CD4-positive, CD25-positive, alpha-beta regulatory T cell (primary cell): ENCODE data around the gene EBF4. TPM values are rescaled to one million over a fixed set of nuclear protein-coding genes. Genes with fewer than 3 reads are reported as not detected.

Experiments used
- ATAC-seq, 2 donors: fragments of 150-1000 bp; cut with Tn5 transposase; one replicate each; pipeline ENCODE4 v1.10.0; 2021; ENCODE audit warnings: low read depth in 2 of 2, moderate number of reproducible peaks in 2 of 2, moderate library complexity in 1 of 2
- DNase-seq, 3 donors: peaks; one replicate each; pipeline versions ENCODE4 v3.0.0 to v3.0.0-alpha.2; 2012 to 2022; ENCODE audit warnings: mixed read lengths in 1 of 3
- H3K27ac ChIP-seq: one replicate; pipeline ENCODE4 v1.7.0; 2013; ENCODE audit warnings: mild to moderate bottlenecking, low read length; ENCODE audit not compliant: insufficient read depth, poor library complexity, severe bottlenecking
- H3K27me3 ChIP-seq: one replicate; pipeline ENCODE4 v1.7.0; 2013; ENCODE audit warnings: low read length; ENCODE audit not compliant: control insufficient read depth, insufficient read depth
- H3K36me3 ChIP-seq: one replicate; pipeline ENCODE4 v1.7.0; 2013; ENCODE audit warnings: mild to moderate bottlenecking, low read length, moderate library complexity; ENCODE audit not compliant: control insufficient read depth, insufficient read depth
- H3K4me1 ChIP-seq: 2 replicates; pipeline ENCODE4 v1.7.0; 2013; ENCODE audit warnings: mild to moderate bottlenecking, low read length; ENCODE audit not compliant: insufficient read depth, control insufficient read depth, poor library complexity, severe bottlenecking
- H3K4me3 ChIP-seq: one replicate; pipeline ENCODE4 v1.7.0; 2013; ENCODE audit warnings: low read depth, mild to moderate bottlenecking, low read length, moderate library complexity
- H3K9me3 ChIP-seq, 2 experiments: 1 replicate in 1 of 2; 2 replicates in 1 of 2; pipeline ENCODE4 v1.7.0; 2013; ENCODE audit warnings: low read length in 2 of 2, mild to moderate bottlenecking in 1 of 2, moderate library complexity in 1 of 2; ENCODE audit not compliant: control insufficient read depth in 2 of 2
- H3K27ac Mint-ChIP-seq, 3 donors: one replicate each; pipeline ENCODE4 v1.8.0; 2020 to 2022; ENCODE audit warnings: mild to moderate bottlenecking in 3 of 3, mixed read lengths in 3 of 3, moderate library complexity in 2 of 3
- H3K27me3 Mint-ChIP-seq: one replicate; pipeline ENCODE4 v1.8.0; 2022; ENCODE audit warnings: mild to moderate bottlenecking, mixed read lengths
- H3K36me3 Mint-ChIP-seq: one replicate; pipeline ENCODE4 v1.8.0; 2020; ENCODE audit warnings: mixed read lengths
- H3K4me1 Mint-ChIP-seq, 4 donors: one replicate each; pipeline ENCODE4 v1.8.0; 2020 to 2022; ENCODE audit warnings: mixed read lengths in 4 of 4, mild to moderate bottlenecking in 1 of 4
- H3K4me3 Mint-ChIP-seq, 4 donors: one replicate each; pipeline ENCODE4 v1.8.0; 2020 to 2022; ENCODE audit warnings: mild to moderate bottlenecking in 4 of 4, mixed read lengths in 4 of 4, moderate library complexity in 3 of 4
- H3K9me3 Mint-ChIP-seq, 7 donors: one replicate each; pipeline ENCODE4 v1.8.0; 2020 to 2022; ENCODE audit warnings: mixed read lengths in 7 of 7, mild to moderate bottlenecking in 3 of 7, moderate library complexity in 2 of 7
- polyA plus RNA-seq, 4 donors: library from polyadenylated mRNA; unstranded; fragments of 300-500 nt; fragmentation: Illumina TruSeq; gene quantifications; one replicate each; pipeline ENCODE4 v1.2.3, GENCODE V29; 2021
- total RNA-seq: library from RNA; stranded (reverse); gene quantifications from one replicate; pipeline ENCODE4 v1.2.3, GENCODE V29; 2022

Gene EBF4
- total and polyA plus RNA-seq, 5 donors from 2014 or later = 0.36 to 1.8 (median 0.76) TPM; not detected in 2

GRCh38 chr20:2809690-2810089 lies 117.1 kb downstream of the EBF4 start:
- no peak for ATAC-seq
- Histone ChIP-seq H3K4me3 (no peak overlapping the region), H3K9me3 (peaks cover 0 to 9% of the 10 kb centered on the region in 2 experiments), H3K27ac (no peak overlapping the region), H3K27me3 (peaks cover 5% of the 10 kb centered on the region), H3K4me1 (no peaks in the 10 kb centered on the region), H3K36me3 (no peaks in the 10 kb centered on the region)
- H3K27ac Mint-ChIP-seq = no peak overlapping the region
- peaks cover 0 to 4% (median 2%) of the 10 kb centered on the region in 4 donors for H3K4me1 Mint-ChIP-seq
- H3K27me3 Mint-ChIP-seq = peaks cover 70% of the 10 kb centered on the region
- no peak overlapping the region for H3K4me3 Mint-ChIP-seq
- H3K9me3 Mint-ChIP-seq = peaks cover 0 to 10% (median 2%) of the 10 kb centered on the region in 7 donors
- no peaks in the 10 kb centered on the region for H3K36me3 Mint-ChIP-seq
- DNase-seq = no peak

Other genes starting within 250 kb of the EBF4 start
- 132 TPM for gene SNRPB, start 222.0 kb upstream of the EBF4 start, total RNA-seq
- gene SNRPB, start 222.0 kb upstream of the EBF4 start, polyA plus RNA-seq = 100 to 1,000 TPM; 276 to 370 (median 300) TPM
- 3.8 TPM for gene ZNF343, start 183.9 kb upstream of the EBF4 start, total RNA-seq
- gene ZNF343, start 183.9 kb upstream of the EBF4 start, polyA plus RNA-seq = 1 to 10 TPM; 2.5 to 4.8 (median 3.3) TPM
- not detected for gene TMC2, start 156.2 kb upstream of the EBF4 start, total RNA-seq
- gene TMC2, start 156.2 kb upstream of the EBF4 start, polyA plus RNA-seq = not detected
- gene NOP56, start 40.1 kb upstream of the EBF4 start, total RNA-seq = 249 TPM
- 100 to 1,000 TPM in 3 of 4 donors, 10 to 100 TPM in 1; 91.8 to 106 (median 103) TPM for gene NOP56, start 40.1 kb upstream of the EBF4 start, polyA plus RNA-seq
- gene IDH3B, start 28.6 kb upstream of the EBF4 start, total RNA-seq = 113 TPM
- gene IDH3B, start 28.6 kb upstream of the EBF4 start, polyA plus RNA-seq = 100 to 1,000 TPM; 106 to 117 (median 110) TPM
- 1.2 TPM for gene CPXM1, start 107.8 kb downstream of the EBF4 start, total RNA-seq
- gene CPXM1, start 107.8 kb downstream of the EBF4 start, polyA plus RNA-seq = under 1 TPM in 1 of 4 donors, not detected in 3; 0.10 TPM
- not detected for gene C20orf141, start 122.2 kb downstream of the EBF4 start, total RNA-seq
- gene C20orf141, start 122.2 kb downstream of the EBF4 start, polyA plus RNA-seq = not detected
- gene TMEM239, start 123.6 kb downstream of the EBF4 start, total RNA-seq = not detected
- not detected for gene TMEM239, start 123.6 kb downstream of the EBF4 start, polyA plus RNA-seq
- gene PCED1A, start 147.9 kb downstream of the EBF4 start, total RNA-seq = 47.2 TPM
- 10 to 100 TPM; 17.8 to 24.9 (median 19.5) TPM for gene PCED1A, start 147.9 kb downstream of the EBF4 start, polyA plus RNA-seq
- 53.9 TPM for gene VPS16, start 148.0 kb downstream of the EBF4 start, total RNA-seq
- 10 to 100 TPM; 30.6 to 35.3 (median 30.9) TPM for gene VPS16, start 148.0 kb downstream of the EBF4 start, polyA plus RNA-seq
- 103 TPM for gene PTPRA, start 180.7 kb downstream of the EBF4 start, total RNA-seq
- gene PTPRA, start 180.7 kb downstream of the EBF4 start, polyA plus RNA-seq = 10 to 100 TPM; 26.2 to 35.5 (median 32.3) TPM